ENCODE data around the gene CNTNAP2. TPM values are rescaled to one million over a fixed set of nuclear protein-coding genes. Genes with fewer than 3 reads are reported as not detected.
"Not testable (repeated sequence)": the region's sequence is repeated elsewhere in the genome, so short reads cannot be mapped to it uniquely, and the experiment has no call there.

CNTNAP2 gene
- polyA plus RNA-seq, 5 donors = 30.4 to 44.2 (median 39.8) TPM

GRCh38 chr7:148299350-148300276, 2183.0 kb downstream of the CNTNAP2 start:
- no peak for DNase-seq

- not testable (repeated sequence) for DNase-seq
Measured at GRCh38 chr7:148302436-148302835, 2185.8 kb downstream of the CNTNAP2 start.

- DNase-seq = peak in 1 of 2 donors; percentile 10
Measured at GRCh38 chr7:148303295-148304082, 2186.9 kb downstream of the CNTNAP2 start.

GRCh38 chr7:148304083-148304335, 2187.4 kb downstream of the CNTNAP2 start:
- DNase-seq = no peak

GRCh38 chr7:148304456-148304855, 2187.9 kb downstream of the CNTNAP2 start:
- DNase-seq = no peak

GRCh38 chr7:148306759-148307158, 2190.2 kb downstream of the CNTNAP2 start:
- no peak for DNase-seq

- DNase-seq = no peak
Measured at GRCh38 chr7:148318102-148318811, 2201.7 kb downstream of the CNTNAP2 start.

DNA sequence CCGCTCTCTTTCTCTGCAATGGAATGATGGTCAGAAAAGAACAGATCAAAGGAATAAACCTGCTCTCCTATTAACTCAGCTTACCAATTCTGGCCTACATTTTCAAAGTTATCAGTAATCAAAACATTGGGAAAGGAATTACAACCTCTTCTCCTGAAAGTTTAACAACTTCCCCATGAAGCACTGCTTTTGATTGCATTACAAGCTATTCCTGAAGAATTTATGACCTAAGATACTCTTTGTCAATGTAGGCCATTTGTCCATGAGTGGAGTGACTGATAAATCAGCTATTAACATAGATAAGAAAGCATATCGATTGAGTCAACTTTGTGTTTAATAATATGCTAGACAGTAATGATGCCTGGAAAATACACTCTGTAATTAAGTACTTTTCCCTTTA, 2202.2 kb downstream of the CNTNAP2 start:
- DNase-seq = no peak

- DNase-seq = no peak
Measured at GRCh38 chr7:148319316-148319808, 2202.8 kb downstream of the CNTNAP2 start.

DNA sequence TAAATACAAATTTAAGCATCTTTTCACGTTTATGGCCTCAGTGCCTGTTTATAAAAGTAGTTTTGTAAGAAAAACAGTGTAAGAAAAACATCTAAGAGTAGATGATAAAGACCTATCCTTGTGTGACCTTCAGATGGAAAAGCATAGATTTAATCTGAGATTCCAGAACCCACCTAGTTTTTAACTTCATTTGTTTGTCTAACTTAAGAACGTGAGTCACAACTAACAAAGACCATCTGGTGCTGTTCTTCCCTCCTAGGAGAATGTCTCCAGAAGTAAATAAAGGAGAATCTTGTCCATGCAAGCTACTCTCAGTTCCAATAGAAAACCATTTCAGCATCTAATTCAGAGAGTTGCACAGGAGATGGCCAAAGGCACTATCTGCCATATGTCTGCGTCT, 2208.6 kb downstream of the CNTNAP2 start:
- DNase-seq = no peak

DNA sequence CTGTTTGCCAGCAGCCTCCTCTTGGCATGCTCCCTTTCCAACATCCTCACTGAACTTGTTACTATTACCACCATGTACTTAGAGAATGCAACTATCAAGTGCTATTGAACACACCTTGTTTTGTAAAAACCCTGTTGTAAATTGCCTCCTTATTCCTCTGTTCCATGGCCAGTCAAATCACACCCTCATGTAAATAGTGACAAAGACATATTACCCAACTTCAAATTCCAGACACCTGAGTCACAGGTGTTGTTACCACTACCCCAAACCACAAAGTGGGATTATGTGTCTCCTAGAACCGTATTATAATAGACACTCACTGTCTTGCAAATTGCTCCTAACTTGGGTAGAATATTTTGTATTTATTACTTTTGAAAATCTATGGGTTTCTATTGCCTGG, 2210.8 kb downstream of the CNTNAP2 start:
- DNase-seq = no peak

GRCh38 chr7:148328906-148329305, 2212.3 kb downstream of the CNTNAP2 start:
- no peak for DNase-seq

DNA sequence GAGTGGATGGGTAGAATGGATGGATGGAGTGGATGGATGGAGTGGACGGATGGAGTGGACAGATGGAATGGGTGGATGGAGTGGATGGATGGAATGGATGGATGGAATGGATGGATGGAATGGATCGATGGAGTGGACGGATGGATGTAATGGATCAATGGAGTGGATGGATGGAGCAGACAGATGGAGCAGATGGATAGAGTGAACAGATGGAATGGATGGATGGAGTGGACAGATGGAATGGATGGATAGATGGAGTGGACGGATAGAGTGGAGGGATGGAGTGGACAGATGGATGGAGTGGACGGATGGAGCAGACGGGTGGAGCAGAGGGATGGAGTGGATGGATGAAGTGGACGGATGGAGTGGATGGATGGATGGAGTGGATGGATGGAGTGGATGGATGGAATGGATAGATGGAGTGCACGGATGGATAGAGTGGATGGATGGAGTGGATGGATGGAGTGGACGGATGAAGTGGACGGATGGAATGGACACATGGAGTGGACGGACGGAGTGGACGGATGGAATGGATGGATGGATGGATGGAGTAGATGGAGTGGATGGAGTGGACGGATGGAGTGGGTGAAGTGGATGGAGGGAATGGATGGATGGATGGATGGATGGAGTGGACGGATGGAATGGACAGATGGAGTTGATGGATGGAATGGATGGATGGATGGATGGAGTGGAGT, 2213.7 kb downstream of the CNTNAP2 start:
- DNase-seq = no peak

GRCh38 chr7:148330822-148331221, 2214.2 kb downstream of the CNTNAP2 start:
- DNase-seq = no peak

DNA sequence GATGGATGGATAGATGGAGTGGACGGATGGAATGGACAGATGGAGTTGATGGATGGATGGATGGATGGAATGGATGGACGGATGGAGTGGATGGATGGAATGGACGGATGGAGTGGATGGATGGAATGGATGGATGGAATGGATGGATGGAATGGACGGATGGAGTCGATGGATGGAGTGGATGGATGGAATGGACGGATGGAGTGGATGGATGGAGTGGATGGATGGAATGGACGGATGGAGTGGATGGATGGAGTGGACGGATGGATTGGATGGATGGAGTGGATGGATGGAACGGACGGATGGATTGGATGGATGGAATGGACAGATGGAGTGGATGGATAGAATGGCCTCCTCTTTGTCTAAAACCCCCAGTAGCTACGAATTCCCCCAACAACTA, 2214.9 kb downstream of the CNTNAP2 start:
- DNase-seq = not testable (repeated sequence)

GRCh38 chr7:148332191-148333186, 2215.9 kb downstream of the CNTNAP2 start:
- DNase-seq = no peak

GRCh38 chr7:148334441-148334956, 2217.9 kb downstream of the CNTNAP2 start:
- DNase-seq = no peak

DNA sequence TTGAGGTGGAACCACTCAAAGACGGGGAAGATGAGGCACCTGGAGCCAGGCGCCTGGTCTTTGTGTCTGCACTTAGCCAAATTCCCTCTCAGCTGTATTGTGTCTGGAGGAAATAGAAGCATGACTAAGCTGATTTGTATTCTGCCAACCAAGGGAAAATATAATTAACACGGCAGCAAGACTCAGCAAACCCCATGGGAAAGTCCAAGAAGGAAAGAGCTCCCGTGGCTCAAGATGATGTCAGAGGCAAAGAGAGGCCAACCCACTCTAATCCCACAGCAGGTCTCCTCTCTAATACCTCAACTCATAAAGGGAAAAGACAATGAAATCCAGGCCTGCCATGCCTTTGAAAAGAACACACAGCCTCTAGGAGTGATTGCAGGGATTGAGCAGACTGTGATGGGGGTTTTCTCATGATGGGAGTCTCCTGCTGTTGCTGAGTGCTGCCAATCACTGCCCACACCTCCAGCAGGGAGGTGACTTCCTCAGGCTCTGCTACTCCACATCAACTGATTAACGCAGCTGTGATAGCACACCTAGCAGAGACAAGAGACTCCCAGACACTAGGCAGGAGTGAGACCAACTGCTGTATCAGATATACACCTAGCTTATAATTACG, 2218.5 kb downstream of the CNTNAP2 start:
- no peak for DNase-seq

DNA sequence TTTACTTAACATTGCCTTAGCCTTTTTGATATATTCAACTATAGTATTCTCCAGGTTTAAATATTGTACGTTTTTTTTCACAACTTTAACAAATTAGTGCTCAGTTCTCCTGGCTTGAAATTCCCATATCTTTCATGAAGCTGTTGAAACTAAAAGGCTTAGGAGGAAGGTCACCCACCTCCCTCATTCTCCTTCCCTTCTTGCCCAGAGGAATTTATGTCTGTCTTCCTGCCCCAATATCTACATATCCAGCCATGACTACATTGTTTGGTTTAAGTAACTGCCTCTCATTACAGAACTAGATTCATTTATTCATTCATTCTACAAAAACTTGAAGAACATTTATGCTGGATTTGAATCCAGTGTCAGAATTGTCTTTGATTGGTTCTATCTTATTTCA, 2219.2 kb downstream of the CNTNAP2 start:
- DNase-seq = no peak

DNA sequence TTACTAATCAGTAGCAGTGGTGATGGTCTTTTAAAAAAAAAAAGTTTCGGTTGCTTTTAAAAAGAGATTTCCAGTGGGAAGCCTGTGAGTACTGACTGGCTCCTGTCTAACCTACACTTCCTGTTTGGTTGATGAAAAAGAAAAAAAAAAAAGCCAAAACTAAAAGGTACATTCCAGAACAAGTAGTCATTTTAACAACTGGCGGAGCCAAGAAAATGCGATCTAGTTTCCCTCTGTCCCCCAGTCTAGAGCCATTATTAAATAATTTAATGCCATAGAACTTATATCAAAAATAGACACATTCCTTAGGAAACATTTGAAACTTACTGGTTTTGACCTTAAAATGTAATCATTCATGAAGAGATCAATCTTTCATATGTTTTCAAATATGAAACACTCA, 2219.8 kb downstream of the CNTNAP2 start:
- no peak for DNase-seq

Measured in right lung (tissue), 5 donors.